GM18505 (cell line): ENCODE results near the gene ANO2.

Experiments
- ATAC-seq: cut with Tn5 transposase; IDR thresholded peaks from one replicate; pipeline ENCODE4 v1.9.1; 2021; ENCODE audit not compliant: unreplicated experiment
- POLR2A ChIP-seq: IDR thresholded peaks from 4 replicates; pipeline ENCODE4 v1.6.1; 2011; ENCODE audit warnings: borderline replicate concordance; ENCODE audit not compliant: insufficient read depth, insufficient read length; ENCODE audit errors: extremely low read depth

Gene ANO2

GRCh38 chr12:5736527-5736926 lies 208.5 kb downstream of the ANO2 start:
- no peak for ATAC-seq

GRCh38 chr12:5736016-5736415 lies 209.0 kb downstream of the ANO2 start:
- ATAC-seq = no peak

More at GRCh38 chr12:5736527-5736926, 208.5 kb downstream of the ANO2 start:
- no peak for TF ChIP-seq POLR2A

GRCh38 chr12:5733916-5734315 lies 211.1 kb downstream of the ANO2 start:
- no peak for TF ChIP-seq POLR2A
- no peak for ATAC-seq

More at GRCh38 chr12:5736016-5736415, 209.0 kb downstream of the ANO2 start:
- TF ChIP-seq POLR2A = no peak

GRCh38 chr12:5733136-5733755 lies 211.8 kb downstream of the ANO2 start:
- no peak for TF ChIP-seq POLR2A
- no peak for ATAC-seq

GRCh38 chr12:5730962-5731361 lies 214.1 kb downstream of the ANO2 start:
- no peak for TF ChIP-seq POLR2A
- ATAC-seq = no peak

- no peak for TF ChIP-seq POLR2A
- ATAC-seq = no peak
Observed at GRCh38 chr12:5723711-5724252, 221.3 kb downstream of the ANO2 start.

GRCh38 chr12:5723071-5723470 lies 222.0 kb downstream of the ANO2 start:
- TF ChIP-seq POLR2A = no peak
- ATAC-seq = no peak

GRCh38 chr12:5720381-5721005 lies 224.6 kb downstream of the ANO2 start:
- no peak for ATAC-seq
- TF ChIP-seq POLR2A = no peak

GRCh38 chr12:5718680-5719079 lies 226.4 kb downstream of the ANO2 start:
- no peak for TF ChIP-seq POLR2A
- ATAC-seq = no peak

GRCh38 chr12:5718073-5718472 lies 227.0 kb downstream of the ANO2 start:
- no peak for TF ChIP-seq POLR2A
- ATAC-seq = no peak

- no peak for TF ChIP-seq POLR2A
- no peak for ATAC-seq
Observed at GRCh38 chr12:5716976-5717375, 228.1 kb downstream of the ANO2 start.

GRCh38 chr12:5716201-5716600 lies 228.9 kb downstream of the ANO2 start:
- no peak for TF ChIP-seq POLR2A
- ATAC-seq = no peak

GRCh38 chr12:5715021-5715420 lies 230.0 kb downstream of the ANO2 start:
- no peak for ATAC-seq
- TF ChIP-seq POLR2A = no peak

- no peak for ATAC-seq
- TF ChIP-seq POLR2A = no peak
Observed at GRCh38 chr12:5713599-5714081, 231.4 kb downstream of the ANO2 start.
